ENCODE measurements around the gene OR6B2.

Gene OR6B2

DNA sequence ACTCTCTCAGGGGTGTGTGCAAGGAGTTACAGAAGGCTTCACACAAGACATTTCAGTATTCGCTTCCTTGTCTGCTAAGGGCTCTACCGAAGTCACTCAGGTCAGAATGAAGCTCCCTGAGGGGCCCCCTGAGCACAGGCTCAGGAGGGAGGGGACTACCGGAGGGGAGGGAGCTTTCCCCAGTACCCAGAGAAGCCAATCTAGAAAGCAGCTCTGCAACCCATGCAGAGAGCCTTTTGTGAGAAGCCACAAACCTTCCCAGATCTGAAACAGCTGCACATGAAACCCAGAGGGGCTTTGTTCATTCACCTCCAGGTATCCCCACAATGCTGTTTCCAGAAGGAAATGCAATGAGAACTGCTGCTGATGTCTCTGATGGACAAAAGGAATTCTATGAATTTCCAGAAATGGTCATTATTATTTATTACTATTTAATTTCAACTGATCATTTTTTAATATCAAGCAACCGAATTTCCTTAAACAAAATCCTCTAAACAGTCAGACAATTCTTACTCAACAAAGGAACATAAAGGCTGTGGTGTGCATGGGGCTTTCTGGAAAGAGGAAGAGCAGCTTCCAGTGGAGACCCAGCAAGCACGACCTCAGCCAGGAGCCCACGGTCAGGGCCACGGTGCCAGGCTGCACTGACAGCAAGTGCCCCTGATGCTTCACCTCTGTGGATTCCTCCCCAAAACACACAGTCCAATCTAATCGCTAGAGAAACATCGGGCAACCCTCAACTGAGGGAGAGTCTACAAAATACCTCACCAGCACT is 47.0 kb downstream of the OR6B2 start:
- DNase-seq (ENCODE audit: low spot score) (no peak), FAIRE-seq (no peak)
